HG03159 (cell line): ENCODE results near the gene NEIL3.
A peak's percentile ranks its signal among the peaks of the same experiment; 100 is the strongest.

ENCODE experiments used
- ATAC-seq: cut with Tn5 transposase; IDR thresholded peaks from one replicate; pipeline ENCODE4 v1.9.1; 2021; ENCODE audit warnings: mild to moderate bottlenecking, moderate library complexity; ENCODE audit not compliant: unreplicated experiment

Gene NEIL3

GRCh38 chr4:177356206-177356605 lies 46.5 kb downstream of the NEIL3 start:
- ATAC-seq: no peak

DNA sequence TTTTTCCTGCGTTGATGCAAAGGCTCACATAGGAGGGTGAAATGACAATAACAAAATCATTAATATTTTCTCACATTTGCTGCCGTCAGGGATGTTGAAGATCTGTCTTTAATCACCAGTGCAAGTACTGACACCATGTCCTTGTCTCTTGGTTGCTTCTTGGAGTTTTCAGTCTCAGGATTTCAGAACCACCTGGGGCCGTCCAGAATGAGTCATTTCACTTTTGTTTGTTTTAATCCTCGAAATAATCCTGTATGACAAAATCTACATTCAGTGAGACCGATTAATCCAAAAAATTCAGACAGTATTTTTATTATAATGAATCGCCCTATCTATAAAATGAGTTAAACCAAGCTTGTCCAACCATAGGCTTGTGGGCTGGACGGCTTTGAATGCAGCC lies 47.2 kb downstream of the NEIL3 start:
- ATAC-seq: no peak

DNA sequence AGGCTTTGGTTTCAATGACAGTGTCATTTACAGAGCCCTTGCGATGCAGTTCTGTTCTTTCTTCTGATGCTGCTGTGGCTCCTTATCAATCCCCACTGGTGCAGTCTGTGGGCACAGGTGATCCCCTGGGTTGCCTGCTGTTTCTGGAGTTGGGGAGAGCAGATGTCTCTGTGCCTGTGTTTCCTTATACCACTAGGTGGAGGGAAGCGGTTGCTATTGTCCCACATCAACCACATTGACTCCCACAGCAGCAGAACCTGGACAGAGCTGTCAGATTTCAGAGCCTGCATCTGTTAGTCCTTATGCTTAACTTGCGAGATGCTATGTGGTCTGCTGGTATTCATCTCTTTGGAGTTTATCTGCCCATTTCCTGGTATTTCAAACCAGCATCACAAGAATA lies 57.7 kb downstream of the NEIL3 start:
- ATAC-seq: peak; percentile 63

- no peak for ATAC-seq
Measured at GRCh38 chr4:177369372-177369771, 59.7 kb downstream of the NEIL3 start.

GRCh38 chr4:177371461-177371860 lies 61.8 kb downstream of the NEIL3 start:
- ATAC-seq: no peak

DNA sequence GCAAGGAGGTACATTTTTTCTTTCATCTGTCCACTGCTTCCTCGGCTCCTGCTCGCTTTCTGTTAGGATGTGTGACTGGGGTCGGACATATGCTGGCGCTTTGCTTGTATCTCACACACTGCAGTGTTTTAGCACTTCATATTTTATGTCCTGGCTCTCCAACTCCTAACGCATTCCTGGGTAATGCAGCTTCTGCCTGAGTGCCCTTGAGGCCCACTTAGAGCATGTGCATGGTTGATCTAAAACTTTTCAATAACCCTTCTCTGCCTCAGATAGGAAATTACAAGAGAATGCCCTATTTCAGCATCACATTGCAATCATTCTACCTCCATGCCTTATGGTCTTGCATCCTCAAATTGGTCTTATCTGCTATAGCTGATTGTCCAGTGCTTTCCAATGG lies 65.3 kb downstream of the NEIL3 start:
- no peak for ATAC-seq

- no peak for ATAC-seq
Measured at GRCh38 chr4:177375372-177375771, 65.7 kb downstream of the NEIL3 start.

DNA sequence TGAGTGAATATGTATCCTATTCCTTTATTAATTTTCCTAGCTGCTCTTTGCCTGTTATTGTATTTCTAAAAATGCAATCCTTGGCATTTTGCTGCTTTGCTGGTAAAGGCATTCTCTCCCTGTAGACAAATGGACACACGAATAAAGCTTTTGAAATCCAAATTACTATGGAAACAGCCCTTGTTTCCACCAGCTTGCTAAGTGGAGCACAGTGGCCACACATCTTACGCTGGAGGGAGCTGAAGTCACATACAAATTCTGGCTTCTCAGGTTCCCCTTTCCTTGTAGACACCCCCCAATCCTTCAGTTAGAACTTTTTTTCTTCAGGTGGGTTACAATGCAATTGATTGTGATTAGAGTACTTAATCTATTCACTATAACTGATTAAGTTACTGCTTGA lies 66.3 kb downstream of the NEIL3 start:
- ATAC-seq: no peak

DNA sequence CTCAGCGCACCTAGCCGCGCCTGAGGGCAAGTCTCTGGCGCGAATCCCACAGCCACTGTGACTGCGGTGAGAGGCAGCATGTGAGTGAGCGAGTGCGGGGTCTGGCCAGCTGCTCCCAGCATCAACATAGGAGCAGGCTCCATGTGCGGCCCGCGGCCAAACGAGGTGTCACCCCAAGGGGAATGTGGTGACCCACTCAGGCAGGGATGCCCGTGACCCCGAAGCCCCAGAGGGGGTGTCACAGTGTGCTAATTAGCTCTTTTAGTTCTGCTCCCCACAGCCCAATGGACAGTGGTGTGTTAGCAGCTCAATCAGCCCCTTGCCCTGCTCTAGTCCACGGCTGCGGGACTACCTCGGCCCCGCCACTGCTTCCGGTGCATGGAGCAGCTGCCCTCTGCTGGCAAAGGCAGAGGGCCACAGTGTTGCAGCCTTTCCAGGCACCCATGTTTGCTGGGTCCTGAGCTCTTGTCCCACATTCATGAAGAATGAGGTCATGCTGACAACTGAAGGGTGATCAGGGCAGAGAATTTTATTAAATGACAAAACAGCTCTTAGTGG lies 71.1 kb downstream of the NEIL3 start:
- no peak for ATAC-seq

DNA sequence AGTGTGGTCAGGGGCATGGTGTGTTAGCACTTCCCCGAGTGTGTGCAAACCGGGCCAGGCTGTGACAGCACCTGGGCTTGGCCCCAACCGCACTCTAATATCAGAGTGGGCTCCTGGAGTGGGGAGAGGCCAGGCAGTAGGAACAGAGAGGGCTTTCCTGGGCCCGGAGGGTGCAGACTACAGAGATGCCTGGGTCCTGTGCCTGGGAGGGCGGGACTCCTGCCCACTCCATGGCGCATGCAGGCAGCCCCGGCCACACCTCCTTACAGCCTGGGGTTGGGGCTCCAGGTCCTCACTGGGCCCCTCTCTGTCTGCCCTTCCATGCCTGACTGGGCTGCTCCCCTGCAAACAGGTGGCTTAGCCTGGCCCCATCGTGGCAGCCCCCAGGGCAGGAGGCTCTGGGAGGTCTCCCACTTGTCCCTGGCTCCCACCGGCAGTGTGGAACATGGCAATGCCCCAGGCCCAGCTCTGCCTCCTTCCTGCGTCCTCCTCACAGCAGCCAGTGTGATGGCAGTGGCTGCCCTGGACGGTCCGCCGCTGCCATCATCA lies 72.2 kb downstream of the NEIL3 start:
- no peak for ATAC-seq

GRCh38 chr4:177384856-177385397 lies 75.3 kb downstream of the NEIL3 start:
- no peak for ATAC-seq

GRCh38 chr4:177385576-177386277 lies 76.1 kb downstream of the NEIL3 start:
- no peak for ATAC-seq

DNA sequence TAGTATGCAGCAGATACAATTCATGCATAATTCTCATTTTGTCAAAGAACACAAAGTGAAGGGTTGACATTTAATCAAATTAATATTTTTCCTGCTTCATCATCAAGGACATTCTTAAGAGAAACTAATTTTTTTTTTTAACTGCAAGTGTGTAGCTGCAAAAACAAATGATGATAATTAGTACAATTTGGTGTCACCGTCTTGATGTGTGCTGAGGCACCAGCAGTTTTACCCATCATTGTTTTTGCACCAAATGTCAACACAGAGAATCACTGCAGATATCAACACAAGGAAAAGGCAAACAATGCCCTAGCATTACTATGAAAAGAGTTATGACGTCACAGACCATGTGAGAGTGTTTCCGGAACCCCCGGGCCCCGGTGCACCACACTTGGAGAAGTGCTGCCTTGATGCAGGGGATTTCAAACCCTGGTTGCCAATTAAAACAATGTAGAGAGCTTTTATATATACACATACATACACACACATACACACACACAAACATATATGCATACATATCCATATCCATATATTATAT lies 76.7 kb downstream of the NEIL3 start:
- no peak for ATAC-seq

DNA sequence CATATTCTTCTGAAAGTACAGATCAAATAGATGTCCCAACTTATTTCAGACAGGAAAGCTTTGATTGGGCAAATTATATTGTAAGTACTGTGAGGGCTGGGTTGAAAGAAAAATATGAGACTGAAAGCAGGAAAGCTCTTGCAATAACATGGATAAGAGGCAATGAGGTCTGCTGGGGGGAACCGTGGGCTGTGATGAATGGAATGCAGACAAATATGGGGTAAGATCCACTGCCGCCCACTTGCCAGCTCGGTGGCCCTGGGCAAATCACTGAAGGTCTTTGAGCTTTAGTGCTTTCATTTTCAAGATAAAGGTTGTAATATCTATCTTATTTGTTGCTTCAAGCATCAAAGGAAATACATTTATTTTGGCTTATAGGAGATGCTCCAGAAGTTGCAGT lies 81.6 kb downstream of the NEIL3 start:
- no peak for ATAC-seq

GRCh38 chr4:177391953-177392352 lies 82.3 kb downstream of the NEIL3 start:
- ATAC-seq: no peak

DNA sequence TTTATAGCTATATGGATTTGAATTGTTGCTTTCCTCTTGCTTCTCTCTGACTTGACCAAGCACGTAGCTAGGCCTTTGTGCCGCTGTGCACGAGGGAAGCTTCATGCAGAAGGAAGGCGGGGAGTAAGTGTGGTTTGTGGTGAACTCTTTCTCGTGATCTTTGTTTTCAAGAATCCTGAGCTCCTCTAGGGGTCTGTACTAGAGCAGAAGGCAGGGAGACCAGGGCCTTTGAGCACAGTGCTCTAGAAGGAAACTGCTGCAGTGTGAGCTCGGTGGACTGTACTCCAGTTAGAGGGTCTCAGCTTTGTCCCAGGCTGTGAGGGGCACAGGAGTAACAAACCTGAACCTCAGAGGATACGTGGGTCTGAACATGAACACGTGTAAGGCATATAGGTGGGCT lies 83.6 kb downstream of the NEIL3 start:
- ATAC-seq: no peak

GRCh38 chr4:177396352-177396751 lies 86.7 kb downstream of the NEIL3 start:
- no peak for ATAC-seq

GRCh38 chr4:177400030-177400429 lies 90.4 kb downstream of the NEIL3 start:
- no peak for ATAC-seq

GRCh38 chr4:177401658-177402273 lies 92.1 kb downstream of the NEIL3 start:
- ATAC-seq: no peak

- ATAC-seq: no peak
Measured at GRCh38 chr4:177403746-177404145, 94.1 kb downstream of the NEIL3 start.

- no peak for ATAC-seq
Measured at GRCh38 chr4:177404342-177404741, 94.7 kb downstream of the NEIL3 start.

GRCh38 chr4:177404986-177405385 lies 95.3 kb downstream of the NEIL3 start:
- ATAC-seq: no peak
